Activated CD8-positive, alpha-beta memory T cell treated with anti-CD3 and anti-CD28 coated beads for 4 hours (primary cell): ENCODE results near the gene ODC1.
"Not testable (repeated sequence)": the region's sequence is repeated elsewhere in the genome, so short reads cannot be mapped to it uniquely, and the experiment has no call there.

ENCODE experiments used
- DNase-seq, 2 donors: peaks; one replicate each; pipeline ENCODE4 v3.0.0-alpha.2; 2020; ENCODE audit warnings: low read depth in 2 of 2

Gene ODC1

DNA sequence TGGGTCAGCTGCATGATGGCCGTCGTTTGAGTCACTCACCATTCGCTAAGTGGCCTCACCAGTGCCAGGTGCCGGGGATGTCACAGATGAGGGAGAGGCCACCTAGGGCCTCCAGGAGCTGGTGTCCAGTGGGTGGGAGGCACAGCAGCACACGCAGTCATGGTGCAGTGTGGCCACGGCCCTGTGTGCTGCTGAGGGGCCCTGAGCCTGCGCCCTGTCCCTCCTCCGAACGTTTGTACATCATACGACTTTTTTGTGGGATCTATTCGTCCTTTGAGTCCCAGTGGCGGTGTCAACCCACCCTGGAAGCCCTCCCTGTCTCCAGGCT is 30.1 kb upstream of the ODC1 start:
- DNase-seq = no peak

DNA sequence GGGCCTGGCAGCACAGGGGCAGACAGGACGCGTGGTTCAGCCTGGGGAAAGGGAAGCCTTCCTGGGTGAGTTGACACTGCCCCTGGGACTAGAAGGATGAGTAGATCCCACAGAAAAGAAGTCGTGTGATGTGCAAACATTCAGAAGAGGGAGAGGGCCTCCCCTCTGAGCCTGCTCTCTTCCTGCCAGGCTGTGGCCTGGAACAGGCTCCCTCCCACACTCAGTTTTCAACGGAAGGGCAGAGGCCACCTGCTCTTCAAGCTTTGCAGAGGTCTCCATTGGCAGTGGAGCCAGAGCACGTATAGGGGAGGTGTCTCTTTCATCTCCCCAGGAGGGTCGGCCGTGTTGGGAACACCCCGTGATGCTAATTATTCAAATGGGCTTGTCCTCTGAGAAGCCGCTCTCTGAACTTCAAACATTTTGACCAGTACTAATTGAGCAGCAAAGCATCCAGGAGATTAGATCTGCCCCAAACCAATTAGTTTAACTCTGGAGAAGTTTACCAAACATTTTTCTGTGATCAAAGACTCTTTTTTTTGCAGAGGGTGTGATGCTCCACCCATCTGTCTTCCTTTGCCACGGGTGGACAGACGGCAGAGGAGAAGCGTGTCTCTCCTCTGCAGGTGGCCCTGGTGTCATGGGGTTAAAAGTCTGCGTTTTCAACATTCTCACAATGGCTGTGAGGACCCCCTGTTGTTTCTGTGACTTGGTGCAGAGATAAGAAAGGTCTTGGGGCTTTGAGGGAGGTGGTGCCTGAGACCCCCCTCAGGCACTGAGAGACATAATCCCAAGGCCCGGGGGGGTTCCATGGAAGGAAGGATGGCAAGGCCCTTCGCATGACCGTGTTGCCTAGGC is 29.5 kb upstream of the ODC1 start:
- no peak for DNase-seq

DNA sequence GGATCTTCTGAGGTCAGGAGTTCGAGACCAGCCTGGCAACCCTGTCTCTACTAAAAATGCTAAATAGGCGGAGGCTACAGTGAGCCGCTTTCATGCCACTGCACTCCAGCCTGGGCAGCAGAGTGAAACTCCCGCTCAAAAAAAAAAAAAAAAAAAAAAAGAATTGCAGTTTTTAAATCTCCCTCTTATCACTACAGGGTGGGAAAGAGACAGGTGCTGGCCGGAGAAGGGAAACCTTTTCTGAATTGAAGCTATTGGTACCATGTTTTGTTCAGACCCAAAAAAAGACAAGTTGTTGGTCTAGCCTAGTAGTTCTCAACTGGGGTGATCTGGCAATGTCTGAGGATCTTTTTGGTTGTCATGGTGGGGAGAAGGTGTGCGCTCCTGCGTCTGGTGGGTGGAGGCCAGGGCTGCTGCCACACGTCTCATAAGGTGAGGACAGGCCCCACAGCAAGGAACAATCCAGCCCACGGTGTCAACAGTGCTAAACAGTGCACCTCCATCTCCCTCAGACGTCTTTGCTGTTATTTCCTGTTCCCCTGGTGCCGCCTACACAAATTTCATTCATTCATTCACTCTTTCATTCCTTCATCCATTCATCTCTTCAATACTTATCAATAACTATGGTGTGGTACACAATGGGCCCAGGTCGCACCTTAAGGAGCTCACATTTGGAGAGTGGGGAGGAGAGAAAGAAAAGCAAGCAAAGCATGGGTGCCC is 28.8 kb upstream of the ODC1 start:
- no peak for DNase-seq

GRCh38 chr2:10475811-10476660 is 27.9 kb upstream of the ODC1 start:
- no peak for DNase-seq

DNA sequence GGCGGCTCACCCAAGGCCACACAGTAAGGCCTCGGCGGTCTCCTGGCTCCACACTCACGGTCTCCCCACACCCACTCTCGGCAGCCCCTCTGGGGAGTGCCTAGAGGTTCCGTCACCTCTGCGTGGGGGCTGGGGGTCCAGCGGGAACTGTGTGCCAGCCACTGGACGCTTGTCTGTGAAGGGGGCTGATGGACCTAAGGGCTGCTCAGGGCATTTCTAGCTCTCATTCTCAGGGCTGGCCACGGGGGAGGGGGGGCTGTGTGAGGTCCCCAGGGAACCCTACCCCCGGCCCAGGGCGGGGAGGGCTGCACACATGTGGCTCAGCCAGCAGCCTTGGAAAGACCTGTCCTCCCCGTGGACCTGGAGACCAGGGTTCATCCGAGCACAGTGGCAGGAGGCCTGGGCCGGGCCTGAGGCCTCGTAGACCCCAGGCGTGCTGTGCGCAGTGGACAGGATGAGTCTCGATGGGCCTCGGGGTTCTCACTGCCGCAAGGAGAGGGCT is 27.1 kb upstream of the ODC1 start:
- DNase-seq = no peak

- DNase-seq = no peak
Measured at GRCh38 chr2:10473121-10473756, 25.1 kb upstream of the ODC1 start.

DNA sequence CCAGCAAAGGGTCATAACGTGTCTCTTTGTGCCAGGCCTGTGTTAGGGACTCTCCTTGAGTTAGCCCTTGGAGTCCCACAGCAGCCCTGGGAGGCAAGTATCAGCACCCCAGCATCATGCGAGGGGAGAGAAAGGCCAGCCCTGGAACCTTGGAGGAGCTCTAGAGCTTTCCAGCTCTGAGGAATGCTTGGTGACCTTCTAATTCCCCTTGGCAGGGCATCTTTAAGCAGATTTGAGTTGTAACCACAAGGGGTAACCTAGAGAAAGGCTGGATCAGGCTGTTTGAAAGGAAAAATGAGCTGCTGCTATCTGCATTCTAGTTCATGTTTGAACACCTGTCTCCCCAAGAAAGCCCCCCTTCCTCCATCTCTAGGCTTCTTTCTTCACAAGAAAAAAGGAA is 23.8 kb upstream of the ODC1 start:
- DNase-seq = no peak

DNA sequence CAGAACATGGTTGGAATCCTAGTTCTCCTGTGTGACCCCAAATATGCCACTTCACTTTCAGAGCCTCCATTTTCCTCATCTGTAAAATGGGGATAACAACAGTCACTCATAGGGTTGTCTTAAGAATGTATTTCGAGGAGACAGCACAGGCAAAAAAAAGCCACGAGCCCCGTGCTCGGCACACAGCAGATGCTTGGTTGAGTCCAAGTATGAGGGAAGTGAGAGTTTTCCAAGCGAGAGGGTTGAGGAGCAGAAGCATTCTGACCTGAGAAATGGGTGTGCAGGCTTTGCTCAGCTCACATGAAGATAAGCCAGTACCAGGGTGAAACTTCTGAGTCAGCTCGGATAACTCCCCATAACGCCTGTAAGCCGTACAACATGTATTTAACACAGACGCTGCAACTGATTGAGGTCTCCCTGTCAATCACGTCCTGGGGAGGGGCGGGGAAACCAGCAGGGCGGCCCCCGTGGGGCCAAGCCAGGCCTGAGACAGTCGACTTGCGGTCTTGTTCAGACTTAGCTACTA is 23.0 kb upstream of the ODC1 start:
- no peak for DNase-seq

- no peak for DNase-seq
Measured at GRCh38 chr2:10469955-10470608, 22.0 kb upstream of the ODC1 start.

DNA sequence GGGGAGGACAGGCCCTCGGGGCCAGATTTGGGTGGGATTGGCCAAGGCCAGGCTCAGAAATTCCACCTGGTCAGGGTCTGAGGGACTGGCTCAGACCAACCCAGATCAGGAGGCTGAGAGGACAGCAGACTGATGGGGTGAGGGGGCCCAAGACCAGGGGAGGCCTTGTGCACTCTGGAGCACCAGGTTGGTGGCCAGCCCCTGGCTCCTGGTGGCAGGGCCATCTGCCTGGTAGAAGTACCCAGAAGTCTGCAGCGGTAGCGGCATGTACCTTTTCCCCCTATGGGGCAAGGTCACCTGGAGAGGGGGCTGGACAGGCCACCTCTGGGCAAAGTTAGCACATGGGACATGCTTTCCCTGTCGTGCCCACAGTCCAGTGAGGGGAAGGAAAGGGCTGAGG is 21.2 kb upstream of the ODC1 start:
- no peak for DNase-seq

- no peak for DNase-seq
Measured at GRCh38 chr2:10467401-10467800, 19.3 kb upstream of the ODC1 start.

GRCh38 chr2:10466801-10467200 is 18.7 kb upstream of the ODC1 start:
- no peak for DNase-seq

GRCh38 chr2:10465910-10466309 is 17.8 kb upstream of the ODC1 start:
- no peak for DNase-seq

DNA sequence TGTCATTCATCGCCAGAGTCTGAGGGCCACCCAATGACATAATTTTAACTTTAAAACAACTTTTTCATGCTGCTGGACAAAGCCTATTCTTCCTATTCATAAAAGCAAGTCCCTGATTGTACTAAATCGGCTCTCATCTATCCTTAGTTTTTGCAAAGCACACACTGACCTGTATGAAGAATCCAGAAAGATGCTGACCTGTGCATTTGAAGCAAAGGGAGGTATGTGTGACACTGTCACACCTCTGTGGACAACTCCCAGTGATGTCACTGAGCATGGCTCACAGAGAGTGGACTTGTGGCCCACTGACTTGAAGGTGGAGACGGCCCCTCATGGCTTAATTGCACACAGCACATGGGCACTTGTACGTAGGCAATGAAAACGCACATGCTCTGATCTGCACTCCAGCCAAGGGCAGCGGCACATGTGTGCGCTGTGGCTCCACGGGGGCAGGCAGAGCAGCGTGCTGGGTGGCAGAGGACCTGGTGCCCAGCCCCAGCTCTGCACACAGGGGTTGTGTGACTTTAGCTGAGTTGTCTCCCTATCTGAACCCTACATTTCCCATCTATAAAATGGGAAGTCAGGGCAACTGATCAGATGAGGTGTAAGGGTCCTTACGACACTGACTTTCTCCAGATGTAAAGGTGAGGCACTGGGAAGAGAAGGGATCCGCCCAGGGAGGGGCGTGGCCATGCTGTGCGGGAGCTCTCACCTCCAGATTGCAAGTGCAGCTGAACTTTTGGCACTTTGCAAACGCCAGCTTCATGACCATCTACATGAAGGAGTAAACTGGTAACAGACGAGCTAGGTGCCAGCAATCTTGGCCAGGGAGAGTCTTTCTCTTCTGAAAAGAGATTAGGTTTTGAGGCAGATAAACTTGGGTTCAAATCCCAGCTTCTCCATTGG is 14.3 kb upstream of the ODC1 start:
- no peak for DNase-seq

DNA sequence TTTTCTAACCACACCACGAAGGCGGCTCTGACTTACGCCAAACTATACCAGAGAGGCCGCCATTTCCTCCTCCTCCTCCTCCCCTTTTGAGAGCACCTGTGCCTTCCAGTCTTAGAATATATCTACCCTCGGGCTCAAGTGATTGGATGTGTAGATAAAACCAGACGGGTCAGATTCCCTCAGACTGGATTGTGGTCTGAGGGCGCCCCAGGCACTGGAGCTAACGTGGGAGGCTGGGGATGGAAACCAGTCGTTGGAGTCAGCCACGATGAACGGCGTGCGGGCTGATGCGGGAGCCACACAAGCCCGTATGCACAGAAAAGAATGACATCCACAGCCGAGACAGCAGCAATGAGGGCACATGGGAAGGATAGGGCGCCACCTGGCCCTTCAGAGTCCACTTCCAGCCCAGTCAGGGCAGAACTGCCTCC is 12.3 kb upstream of the ODC1 start:
- DNase-seq = no peak

GRCh38 chr2:10457846-10458598 is 9.9 kb upstream of the ODC1 start:
- no peak for DNase-seq

GRCh38 chr2:10457195-10457594 is 9.1 kb upstream of the ODC1 start:
- DNase-seq = not testable (repeated sequence)

- DNase-seq = no peak
Measured at GRCh38 chr2:10454505-10454904, 6.4 kb upstream of the ODC1 start.

DNA sequence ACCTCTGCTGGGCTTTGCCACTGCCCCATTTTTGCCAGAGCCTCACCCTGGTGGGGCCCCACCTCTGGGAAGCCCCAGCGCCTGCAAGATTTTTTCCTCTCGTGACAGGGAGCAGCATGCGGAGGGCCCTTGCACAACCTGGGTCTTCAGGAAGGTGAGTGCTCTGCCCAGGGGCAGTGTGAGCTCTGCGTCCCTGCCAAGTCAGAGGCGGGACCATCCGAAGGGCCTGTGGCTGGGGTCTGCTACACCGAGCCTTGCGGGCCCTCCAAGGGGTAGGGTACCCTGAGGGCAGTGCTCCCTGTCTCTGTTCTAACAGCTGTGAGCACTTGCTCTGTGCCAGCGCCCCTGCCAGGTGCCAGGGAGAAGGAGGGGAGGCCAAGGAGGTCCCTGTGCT is 5.8 kb upstream of the ODC1 start:
- no peak for DNase-seq
